GM18511 (cell line): ENCODE measurements around the gene TRPM3.

Experiments
- ATAC-seq: cut with Tn5 transposase; IDR thresholded peaks from one replicate; pipeline ENCODE4 v1.9.1; 2021; ENCODE audit warnings: mild to moderate bottlenecking, moderate library complexity; ENCODE audit not compliant: unreplicated experiment

TRPM3 gene

DNA sequence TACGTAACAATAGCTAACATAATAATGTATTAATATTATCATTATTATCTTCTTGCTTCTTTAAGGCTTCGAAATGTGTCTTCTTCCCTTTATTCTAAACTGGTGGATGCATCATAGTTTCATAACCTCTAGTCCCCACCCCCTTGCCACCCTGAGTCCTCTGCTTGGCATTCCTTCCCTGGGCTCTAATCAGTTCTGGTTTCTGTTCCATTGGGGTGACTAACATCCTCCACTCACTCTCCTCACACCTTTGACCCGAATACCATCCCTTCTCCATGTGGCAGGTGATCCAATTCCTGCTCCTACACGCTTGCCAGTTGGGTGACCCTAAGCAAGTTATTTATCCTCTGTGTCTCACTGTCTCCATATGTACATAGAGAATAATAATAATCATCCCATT lies 286.1 kb downstream of the TRPM3 start:
- no peak for ATAC-seq

DNA sequence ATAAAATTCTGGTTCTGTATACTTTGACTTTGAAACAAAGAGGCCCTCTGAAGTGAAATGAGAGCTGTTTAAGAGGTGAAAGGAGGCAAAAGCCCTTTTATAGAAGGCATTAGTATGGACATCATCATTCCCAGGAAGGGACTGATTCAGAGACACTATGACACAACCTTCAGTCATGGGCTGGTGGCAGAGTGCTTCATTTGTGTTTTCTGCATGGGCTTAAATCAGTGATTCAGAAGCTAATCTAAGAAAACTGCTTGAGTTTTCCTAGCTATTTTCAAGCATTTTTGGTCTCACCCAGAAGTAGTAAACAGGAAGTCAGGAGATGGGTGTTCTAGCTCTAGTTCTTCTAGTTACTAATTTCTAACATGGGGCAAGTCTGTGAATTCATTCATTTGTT lies 288.9 kb downstream of the TRPM3 start:
- ATAC-seq, result no peak

DNA sequence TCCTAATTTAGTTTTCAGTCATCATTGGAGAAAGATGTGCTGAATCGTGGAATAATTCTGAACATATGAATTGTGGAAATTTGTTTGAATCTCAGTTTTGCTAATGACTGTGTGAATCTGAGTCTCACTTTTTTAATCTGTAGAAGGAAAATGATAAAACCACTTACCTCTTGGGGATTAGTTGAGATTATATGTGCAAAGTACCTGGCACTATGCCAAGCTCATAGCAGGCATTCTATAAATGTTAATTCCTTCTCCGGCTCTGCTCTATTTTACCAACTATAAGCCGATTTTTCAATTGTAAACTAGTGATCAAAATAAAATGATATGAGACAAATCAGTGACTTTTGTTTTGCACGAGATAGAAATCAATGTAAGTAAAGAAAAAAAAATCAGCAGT lies 290.8 kb downstream of the TRPM3 start:
- no peak for ATAC-seq

DNA sequence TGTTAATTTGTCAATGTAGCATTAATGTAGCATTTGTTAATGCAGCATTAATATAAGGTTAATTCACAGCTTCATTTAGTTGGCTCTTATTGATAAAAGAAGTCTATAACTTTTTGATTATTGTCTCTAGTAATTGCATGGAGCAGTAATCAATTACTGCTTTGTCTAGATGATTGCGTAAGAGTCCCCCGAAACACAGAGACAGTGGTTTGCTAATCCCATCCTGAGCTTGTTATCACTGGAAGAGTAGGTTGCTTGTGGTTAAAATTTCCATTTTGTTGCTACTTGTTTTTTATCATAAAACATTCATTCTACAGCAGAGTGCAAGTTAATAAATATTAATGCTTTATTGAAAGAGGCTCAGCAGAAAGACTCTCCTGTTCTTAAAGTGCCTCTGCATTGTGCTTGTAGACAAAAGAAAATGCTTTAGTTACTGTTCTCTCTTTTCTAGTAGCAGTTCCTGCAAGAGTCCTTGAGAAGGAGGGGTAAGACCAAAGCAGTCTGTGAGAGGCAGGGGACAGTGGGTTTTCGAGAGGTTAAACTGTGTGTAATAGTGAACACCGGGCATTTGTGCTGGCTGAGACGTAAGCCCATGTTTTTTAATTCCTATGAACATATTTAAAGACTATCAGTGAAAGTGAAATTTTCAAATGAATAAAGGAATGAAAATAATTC lies 291.7 kb downstream of the TRPM3 start:
- ATAC-seq, result no peak

DNA sequence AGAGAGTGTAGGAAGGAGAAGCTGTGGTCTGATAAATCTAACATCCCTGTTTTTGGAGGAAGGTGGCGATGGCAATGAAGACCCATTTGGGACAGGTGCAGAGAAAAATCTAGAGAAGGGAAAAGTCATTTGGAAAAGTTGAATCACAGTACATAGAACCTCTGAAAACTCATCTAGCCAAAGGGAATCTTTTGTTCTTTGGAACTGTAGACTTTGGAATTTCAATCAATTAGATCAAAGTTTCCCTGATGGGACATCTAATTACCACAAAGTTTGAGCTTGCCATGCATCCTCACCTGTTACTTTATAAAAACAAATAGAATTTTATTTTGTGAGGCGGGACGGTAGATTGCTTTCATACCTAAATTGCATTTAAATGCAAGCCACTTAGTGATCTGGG lies 294.9 kb downstream of the TRPM3 start:
- no peak for ATAC-seq

DNA sequence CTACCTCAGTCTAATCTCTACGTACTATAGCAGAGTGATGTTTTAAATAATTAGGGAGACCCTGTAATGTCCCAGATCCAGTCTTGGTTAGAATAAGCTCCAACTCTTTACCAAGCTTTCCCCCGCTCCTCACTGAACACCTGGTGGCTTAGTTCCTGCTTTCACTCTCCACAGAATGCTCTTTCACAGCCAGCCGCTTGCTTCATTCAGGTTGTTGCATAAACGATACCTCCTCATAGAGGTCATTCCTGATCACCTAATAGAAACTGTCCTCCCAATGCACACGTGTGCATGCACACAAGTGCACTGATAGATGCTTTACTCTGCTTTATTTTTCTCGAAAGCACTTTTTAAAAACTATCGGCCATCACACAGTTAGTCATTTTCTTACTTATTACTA lies 298.1 kb downstream of the TRPM3 start:
- no peak for ATAC-seq

DNA sequence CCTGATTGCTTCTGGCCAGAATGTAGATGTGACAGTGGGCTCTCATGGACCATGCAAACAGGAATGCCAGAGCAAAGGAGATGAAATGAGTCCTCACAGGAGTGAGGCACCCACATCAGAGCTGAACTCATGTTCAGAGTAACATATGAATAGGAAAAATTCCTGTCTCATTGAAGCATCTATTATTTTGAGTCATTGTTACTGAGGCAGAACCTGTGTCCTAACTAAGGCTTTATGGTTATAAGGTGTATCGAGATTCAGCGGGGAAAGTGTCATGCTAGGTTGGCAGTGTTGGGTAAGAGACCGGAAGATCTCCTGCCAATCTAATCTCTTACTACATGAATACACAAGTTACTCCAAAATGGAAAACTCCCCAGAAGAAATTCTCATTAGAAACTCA lies 304.1 kb downstream of the TRPM3 start:
- no peak for ATAC-seq

DNA sequence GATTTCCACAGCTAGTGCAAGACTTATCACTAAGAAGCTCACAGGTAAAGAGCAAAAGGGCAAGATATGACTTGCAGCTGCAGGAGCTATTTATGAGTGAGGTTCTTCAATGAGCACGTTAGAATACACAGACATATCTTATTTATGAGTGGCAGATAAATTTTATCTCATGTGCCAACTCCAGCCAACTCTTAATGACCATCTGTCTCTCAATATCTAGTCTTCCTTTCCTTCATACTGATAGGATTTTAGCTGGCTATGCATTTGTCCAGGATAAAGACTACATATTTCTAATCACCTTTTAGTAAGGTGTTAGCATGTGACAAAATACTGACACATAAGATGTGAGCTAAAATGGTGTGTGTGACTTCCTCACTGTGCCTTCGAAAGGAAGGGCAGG lies 304.5 kb downstream of the TRPM3 start:
- ATAC-seq, result no peak

DNA sequence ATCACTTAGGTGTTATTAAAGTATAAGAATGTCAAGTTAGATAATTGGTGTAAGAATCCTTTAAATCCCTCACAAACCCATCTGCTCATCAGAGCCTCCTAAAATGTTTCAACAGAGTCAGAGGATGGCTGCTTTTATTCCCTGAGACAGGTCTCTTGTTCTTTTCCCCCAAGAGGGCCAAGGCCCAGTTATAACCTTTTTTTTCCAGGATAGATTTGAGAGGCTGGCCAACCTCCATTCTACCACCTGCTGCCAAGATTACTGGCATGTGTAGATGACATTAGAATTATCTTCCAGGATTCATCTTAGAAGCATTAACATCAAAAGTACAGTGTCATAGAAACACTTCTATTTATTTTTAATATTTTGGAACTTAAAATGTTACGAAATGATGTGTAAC lies 305.1 kb downstream of the TRPM3 start:
- ATAC-seq, result no peak

DNA sequence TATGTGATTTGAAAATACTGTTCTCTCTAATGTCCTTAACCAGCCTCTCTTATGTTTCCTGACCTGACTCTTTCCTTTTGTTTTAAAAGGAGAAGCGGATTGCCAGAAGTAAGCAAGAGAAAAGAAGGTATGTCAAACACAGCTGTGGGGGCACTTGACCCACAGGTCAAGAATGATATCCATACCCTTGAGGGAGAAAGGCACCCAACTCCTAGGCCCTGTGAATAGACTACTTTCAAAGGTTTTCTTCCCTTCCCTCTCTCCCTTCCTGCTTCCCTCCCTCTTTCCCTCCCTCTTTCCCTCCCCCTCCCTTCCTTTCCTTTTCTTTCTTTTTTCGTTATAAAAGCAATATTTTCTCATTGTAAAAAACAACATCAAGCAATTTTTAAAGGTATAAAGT lies 306.8 kb downstream of the TRPM3 start:
- ATAC-seq, result no peak

DNA sequence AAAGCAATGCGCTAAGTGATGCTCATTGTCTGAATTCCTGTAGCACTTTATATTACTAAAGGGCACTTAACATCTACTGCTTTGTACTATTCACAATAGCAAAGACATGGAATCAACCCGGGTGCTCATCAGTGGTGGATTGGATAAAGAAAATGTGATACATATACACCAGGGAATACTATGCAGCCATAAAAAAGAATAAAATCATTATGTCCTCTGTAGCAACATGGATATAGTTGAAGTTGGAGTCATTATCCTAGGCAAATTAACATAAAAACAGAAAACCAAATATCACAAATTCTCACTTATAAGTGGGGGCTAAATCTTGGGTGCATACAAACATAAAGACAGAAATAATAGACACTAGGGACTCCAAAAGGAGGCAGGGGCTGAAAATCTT lies 308.3 kb downstream of the TRPM3 start:
- no peak for ATAC-seq

DNA sequence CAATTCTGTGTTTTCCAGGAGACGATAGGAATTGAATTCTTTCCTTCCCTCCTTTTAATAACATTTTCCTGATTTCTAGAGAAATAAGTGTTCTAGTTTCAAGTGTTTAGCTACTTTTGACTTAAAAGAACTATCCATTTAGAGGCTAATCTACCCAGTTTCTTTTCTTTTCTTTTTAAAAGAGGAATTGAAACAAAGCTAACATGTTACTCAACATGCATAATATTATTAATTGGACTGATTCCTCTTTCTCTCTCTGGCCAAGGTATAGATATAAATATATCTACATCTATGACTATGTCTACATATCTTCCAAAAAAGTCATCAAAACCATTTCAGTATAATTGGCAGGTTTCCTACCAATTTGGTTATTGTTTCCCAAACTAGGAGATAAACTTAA lies 309.8 kb downstream of the TRPM3 start:
- ATAC-seq, result peak; percentile 83

DNA sequence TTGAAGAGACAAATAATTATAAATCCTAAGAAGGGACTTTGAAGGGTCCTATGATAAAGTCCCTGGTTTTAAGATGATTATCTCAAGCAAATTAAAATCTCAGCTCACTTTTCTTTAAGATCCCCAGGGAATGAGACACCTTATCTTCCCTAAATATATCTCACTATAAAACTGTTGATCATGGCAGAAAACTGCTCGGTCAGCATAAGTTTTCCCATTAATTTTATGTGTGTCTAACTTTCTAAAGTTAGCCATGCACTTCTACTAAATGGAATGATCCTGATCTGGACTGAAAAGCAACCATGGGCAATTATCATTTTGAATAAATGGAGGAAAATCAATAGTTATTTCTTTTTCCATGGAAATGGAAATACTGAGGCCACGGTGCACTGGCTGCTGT lies 314.5 kb downstream of the TRPM3 start:
- no peak for ATAC-seq

DNA sequence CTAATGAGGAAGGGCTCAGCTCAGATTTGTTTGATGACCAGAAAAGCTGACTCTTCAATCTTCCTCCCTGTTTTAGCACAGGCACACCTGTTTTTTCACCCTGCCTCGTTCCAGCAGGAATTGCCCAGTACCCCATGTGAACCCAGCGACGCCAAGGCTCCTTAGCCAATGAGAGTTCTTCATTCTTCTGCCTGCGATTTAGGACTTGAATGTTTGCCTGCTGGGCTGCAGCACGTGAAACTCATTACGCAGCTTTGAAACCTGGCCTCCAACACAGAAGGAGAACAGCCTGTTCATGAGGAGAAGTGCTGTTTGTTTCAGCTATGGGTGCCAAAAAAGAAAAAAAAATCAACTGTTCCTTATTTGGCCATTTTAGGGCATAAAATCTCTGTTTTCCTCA lies 315.5 kb downstream of the TRPM3 start:
- ATAC-seq, result no peak

DNA sequence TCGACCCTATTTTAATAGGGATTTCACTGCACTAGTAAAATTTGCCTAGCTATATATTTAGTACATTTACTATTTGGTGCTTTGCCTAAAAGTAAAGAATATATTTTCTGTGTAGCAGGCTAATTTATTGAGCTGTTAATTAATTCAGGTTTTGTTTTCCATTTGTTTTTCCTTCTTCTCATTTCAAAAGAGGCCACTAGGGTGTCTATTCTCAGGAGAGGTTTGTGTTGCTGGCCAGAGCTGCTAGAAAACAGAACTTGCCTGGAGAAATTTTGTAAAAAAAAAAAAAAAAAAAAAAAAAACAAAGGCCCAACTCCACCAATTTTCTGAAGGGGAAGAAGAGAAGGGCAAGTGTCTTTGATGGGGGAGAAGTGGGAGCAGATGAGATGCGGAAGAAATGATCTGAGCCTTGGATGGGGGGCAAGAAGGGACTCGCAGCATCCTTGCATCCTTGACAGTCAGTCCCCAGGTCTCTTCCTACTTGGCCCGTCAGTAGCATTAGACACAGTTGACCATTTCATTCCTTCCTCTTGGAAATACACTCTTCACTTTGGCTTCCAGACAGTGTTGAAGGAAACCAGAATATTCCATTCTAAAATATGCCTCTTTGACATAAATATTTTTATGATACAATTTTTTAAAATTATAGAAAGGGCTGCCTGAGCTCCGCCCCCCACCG lies 318.5 kb downstream of the TRPM3 start:
- ATAC-seq, result no peak

DNA sequence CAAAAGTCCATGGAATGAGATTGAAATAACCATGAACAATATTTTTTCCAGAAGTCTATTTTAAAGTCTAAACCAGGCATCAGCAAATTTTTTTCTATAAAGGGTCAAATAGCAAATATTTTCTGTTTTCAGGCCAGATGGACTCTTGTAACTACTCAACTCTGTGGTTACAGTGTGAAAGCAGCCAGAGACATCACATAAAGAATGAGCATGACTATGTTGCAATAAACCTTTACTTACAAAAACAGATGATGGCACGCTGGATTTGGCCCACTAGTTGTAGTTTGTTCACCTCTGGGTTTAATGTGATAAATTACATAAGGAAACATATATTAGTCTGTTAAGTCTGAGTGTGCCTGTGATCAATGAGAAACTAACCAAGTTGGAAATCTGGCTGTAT lies 319.2 kb downstream of the TRPM3 start:
- ATAC-seq, result no peak

DNA sequence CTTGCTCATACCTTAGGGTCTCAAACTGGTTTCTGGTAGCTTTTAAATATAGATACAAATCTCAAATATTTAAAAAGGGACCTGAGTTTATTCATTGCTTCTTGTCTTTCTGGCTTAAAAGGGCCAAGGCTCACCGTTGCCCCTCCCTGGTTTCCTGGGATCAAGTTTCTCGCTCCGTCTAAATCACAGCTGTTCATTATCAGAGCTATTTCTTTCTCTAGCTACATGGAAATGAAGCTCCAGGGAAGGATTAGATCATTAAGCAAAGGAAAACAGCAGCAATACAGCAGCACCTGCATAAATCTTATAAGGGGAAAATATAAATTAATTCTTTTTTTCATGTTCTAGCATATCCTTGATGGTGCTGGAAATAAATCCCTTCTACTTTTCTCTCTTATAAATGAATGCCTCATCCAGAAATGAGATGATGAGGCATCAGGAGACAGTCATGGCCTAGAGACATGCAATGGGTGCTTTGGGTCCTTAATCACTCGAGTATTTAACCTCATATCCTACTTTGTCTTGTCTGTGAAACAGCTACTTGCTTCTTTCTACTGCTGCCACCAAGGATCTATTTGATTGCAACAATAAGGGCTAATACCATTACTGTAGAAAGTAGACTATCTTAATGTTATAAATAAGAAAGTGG lies 320.1 kb downstream of the TRPM3 start:
- ATAC-seq, result no peak

DNA sequence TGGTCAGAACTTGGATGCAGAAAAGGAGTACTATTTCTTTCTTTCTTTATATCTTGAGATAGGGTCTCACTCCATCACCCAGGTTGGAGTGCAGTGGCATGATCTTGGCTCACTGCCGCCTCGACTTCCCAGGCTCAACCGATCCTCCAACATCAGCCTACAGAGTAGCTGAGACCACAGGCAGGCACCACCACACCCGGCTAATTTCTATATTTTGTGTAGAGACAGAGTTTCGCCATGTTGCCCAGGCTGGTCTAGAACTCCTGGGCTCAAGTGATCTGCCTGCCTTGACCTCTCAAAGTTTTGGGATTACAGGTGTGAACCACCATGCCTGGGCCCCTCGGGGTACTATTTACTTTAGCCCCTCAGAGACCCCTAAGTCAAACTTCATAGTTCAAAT lies 323.4 kb downstream of the TRPM3 start:
- no peak for ATAC-seq

DNA sequence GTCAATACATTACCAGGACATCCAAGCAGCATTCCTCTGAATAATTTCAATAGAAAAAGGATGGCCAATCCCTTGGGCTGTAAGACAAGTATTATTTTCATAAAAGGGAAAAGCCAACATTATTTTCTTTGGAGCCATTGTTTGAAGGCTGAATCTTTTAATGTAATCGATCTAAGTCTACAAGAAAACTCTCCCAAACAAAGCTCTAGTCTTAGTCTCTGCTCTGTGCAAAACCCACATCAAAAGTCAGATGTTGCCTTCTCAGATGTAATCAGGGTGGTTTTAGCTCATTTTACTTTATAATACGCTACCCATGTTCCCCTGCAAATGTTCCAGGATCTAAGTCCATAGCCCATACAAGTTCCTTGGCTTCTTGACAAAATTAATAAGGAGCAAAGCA lies 325.6 kb downstream of the TRPM3 start:
- no peak for ATAC-seq

DNA sequence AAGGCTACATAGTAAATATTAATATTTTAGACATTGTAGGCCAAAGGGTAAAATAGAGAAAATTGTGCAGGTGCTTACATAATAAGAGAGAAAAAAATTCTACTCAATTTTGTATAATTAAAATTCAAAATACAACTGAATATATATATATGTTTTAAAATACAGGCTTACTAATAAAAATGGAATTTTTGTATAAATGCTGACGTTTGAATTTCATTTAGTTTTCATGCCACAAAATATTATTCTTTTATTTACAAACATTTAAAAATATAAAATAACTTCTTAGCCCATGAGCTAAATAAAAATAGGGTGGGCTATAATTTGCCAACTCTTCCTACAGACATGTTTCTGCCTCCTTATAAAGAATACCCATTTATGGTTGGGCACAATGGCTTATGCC lies 328.6 kb downstream of the TRPM3 start:
- ATAC-seq, result no peak

DNA sequence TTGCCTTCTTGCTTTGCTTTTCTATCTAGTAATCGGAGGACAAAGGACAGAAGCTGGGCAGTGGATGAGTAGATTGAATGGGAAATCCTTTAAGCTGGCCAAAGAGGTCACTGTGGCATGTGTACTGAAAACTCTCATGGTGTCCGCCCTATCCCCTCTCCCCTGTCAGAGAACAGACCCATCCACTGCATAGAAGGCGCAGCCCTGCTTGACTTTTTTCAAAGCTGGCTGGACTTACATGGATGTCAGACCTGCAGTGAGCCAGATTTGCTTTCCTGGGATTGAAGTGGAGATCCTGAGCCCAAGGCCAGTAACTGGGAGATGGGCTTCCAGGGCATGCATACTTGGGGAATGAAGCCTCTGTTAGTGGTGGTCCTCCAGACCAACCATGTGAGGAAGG lies 329.5 kb downstream of the TRPM3 start:
- no peak for ATAC-seq

DNA sequence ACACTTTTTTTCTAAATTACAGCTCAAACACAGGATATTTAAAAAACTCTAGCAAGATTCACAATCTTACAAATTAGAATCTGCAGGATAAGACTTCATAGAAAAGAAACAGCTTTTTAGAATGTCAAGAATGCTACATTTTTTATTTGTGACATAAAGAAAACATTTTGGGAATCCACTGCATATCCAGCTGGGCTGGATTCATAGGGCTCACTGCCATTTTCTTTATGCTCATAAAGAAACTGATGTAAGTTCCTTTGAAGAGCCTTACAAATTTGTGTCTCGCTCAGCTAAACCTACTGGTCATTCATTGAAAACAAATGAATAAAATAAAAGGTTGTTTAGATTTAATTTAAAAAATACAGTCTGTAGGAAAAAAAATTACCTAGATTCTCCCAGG lies 332.3 kb downstream of the TRPM3 start:
- no peak for ATAC-seq

DNA sequence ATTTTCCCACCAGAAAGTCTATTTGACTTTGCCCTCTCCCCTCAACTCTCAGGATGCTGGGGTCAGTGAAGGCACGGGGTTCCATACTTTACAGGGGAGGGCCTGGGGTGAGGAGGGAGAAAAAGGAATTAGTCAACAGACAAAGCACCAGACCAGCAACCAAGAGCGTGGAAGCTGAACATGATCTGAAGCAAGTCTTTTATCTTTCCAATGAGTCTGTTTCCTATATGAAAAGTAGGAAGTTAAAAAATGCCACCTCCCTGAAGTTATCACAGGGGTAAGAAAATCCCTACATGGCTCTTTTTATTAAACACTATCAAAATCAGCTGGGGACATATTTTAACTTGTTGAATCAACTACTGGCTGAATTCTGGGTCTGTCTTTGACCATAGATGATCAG lies 337.0 kb downstream of the TRPM3 start:
- ATAC-seq, result no peak
